Gastroesophageal sphincter (tissue), 3 donors: ENCODE data around the gene ANO7.

Experiments used
- EP300 ChIP-seq: sonication (generic); formaldehyde crosslinking; IDR thresholded peaks from one replicate; pipeline ENCODE4 v1.6.1; 2017; ENCODE audit warnings: antibody characterized with exemption, mild to moderate bottlenecking
- POLR2A ChIP-seq, 2 donors: fragments of 450-650 bp; IDR thresholded peaks; one replicate each; pipeline ENCODE4 v1.6.1; 2017; ENCODE audit warnings: antibody characterized with exemption in 2 of 2, mild to moderate bottlenecking in 2 of 2, moderate library complexity in 1 of 2
- POLR2AphosphoS5 ChIP-seq: sonication (generic); formaldehyde crosslinking; IDR thresholded peaks from one replicate; pipeline ENCODE4 v1.6.1; 2017; ENCODE audit warnings: antibody characterized with exemption
- TF ChIP-seq, protein P1 (sequence below), 4 experiments: fragments of 200-600 bp in 2 of 4; fragments of 450-650 bp in 2 of 4; sonication (generic) in 1 of 4; IDR thresholded peaks; one replicate each; pipeline ENCODE4 v1.5.1; 2017 to 2019; ENCODE audit warnings: antibody characterized with exemption in 4 of 4, mild to moderate bottlenecking in 2 of 4, moderate library complexity in 2 of 4

DNA sequence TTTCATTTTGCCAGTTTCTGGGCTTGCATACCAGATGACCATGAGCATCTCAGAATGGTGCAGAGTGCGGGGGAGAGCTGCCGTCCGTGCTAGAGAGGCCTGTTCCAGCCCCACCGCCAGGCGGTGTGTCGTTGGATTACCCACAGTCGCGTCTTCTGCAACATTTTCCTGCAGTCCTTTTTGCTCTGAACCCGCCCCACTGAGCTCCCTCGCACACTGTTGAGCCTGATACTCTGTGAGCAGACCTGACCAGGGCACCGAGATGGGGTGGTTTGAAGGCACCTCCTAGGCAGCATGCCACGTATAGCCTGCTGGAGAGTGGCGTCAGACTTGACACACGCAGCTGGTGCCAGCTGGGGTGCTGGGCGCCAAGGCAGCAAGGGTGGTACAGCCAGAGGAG lies 20.1 kb upstream of the ANO7 start:
- no peak for TF ChIP-seq POLR2AphosphoS5
- TF ChIP-seq, protein P1, sequence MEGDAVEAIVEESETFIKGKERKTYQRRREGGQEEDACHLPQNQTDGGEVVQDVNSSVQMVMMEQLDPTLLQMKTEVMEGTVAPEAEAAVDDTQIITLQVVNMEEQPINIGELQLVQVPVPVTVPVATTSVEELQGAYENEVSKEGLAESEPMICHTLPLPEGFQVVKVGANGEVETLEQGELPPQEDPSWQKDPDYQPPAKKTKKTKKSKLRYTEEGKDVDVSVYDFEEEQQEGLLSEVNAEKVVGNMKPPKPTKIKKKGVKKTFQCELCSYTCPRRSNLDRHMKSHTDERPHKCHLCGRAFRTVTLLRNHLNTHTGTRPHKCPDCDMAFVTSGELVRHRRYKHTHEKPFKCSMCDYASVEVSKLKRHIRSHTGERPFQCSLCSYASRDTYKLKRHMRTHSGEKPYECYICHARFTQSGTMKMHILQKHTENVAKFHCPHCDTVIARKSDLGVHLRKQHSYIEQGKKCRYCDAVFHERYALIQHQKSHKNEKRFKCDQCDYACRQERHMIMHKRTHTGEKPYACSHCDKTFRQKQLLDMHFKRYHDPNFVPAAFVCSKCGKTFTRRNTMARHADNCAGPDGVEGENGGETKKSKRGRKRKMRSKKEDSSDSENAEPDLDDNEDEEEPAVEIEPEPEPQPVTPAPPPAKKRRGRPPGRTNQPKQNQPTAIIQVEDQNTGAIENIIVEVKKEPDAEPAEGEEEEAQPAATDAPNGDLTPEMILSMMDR (IDR thresholded peaks at IDR 0.05): no peak
- TF ChIP-seq POLR2A (IDR thresholded peaks at IDR 0.05): no peak
- no peak for TF ChIP-seq EP300
